SK-N-SH (cell line): Measurements from ENCODE around the gene ZNF577. TPM values are rescaled to one million over a fixed set of nuclear protein-coding genes. Genes with fewer than 3 reads are reported as not detected.

Source experiments
- CTCF ChIA-PET: fragments of 300-600, 350-600 bp; formaldehyde crosslinking; extraction: SDS; loops from one replicate; lab custom pipeline; 2021; lab: Yijun Ruan, JAX
- POLR2A ChIA-PET: fragments of 350-600 bp; sonication (Branson Sonifier 250); formaldehyde crosslinking; extraction: SDS; loops from one replicate; lab custom pipeline; 2020; ENCODE audit warnings: antibody characterized with exemption, inconsistent platforms; lab: Yijun Ruan, JAX
- DNase-seq: peaks from one replicate; pipeline ENCODE4 v3.0.0; 2012
- H2AFZ ChIP-seq: fragments of 200-600 bp; sonication (generic); 2 replicates; pipeline ENCODE4 v1.8.1; 2016; ENCODE audit warnings: antibody characterized with exemption, mild to moderate bottlenecking, low read depth
- H3F3A ChIP-seq: fragments of 200-600 bp; sonication (generic); replicated peaks from 2 replicates; pipeline ENCODE3; 2016; ENCODE audit warnings: antibody characterized with exemption, mild to moderate bottlenecking; ENCODE audit not compliant: insufficient read depth
- H3K27ac ChIP-seq, 2 experiments: fragments of 200-500 bp in 1 of 2; fragments of 200-600 bp in 1 of 2; sonication (Bioruptor generic) in 1 of 2; sonication (generic), shearing (Covaris generic) in 1 of 2; 2 replicates each; pipeline versions ENCODE4 v1.5.1 to v1.6.1; 2014 to 2016; ENCODE audit warnings: low read depth in 2 of 2, inconsistent platforms in 1 of 2, low read length in 1 of 2, mild to moderate bottlenecking in 1 of 2, mixed read lengths in 1 of 2
- H3K27me3 ChIP-seq: fragments of 200-600 bp; sonication (generic), shearing (Covaris generic); 2 replicates; pipeline ENCODE4 v1.6.1; 2016; ENCODE audit warnings: mixed run types; ENCODE audit not compliant: insufficient read depth
- H3K36me3 ChIP-seq, 2 experiments: fragments of 200-500 bp in 1 of 2; fragments of 200-600 bp in 1 of 2; sonication (Bioruptor generic) in 1 of 2; sonication (generic) in 1 of 2; replicated peaks in 1 of 2; 2 replicates each; pipeline versions ENCODE3 to v1.5.1; 2014 to 2016; ENCODE audit warnings: low read length in 1 of 2, mild to moderate bottlenecking in 1 of 2; ENCODE audit not compliant: insufficient read depth in 2 of 2, control insufficient read depth in 1 of 2
- H3K4me1 ChIP-seq, 2 experiments: fragments of 200-500 bp in 1 of 2; fragments of 200-600 bp in 1 of 2; sonication (Bioruptor generic) in 1 of 2; sonication (generic), shearing (Covaris generic) in 1 of 2; 2 replicates each; pipeline versions ENCODE4 v1.5.1 to v1.6.1; 2014 to 2016; ENCODE audit warnings: low read depth in 1 of 2, low read length in 1 of 2, mixed run types in 1 of 2; ENCODE audit not compliant: insufficient read depth in 2 of 2, control insufficient read depth in 1 of 2
- H3K4me2 ChIP-seq: fragments of 200-600 bp; sonication (generic), shearing (Covaris generic); 2 replicates; pipeline ENCODE4 v1.6.1; 2017; ENCODE audit warnings: mixed run types
- H3K4me3 ChIP-seq, 2 experiments: fragments of 200-500 bp in 1 of 2; fragments of 200-600 bp in 1 of 2; sonication (Bioruptor generic) in 1 of 2; sonication (generic), shearing (Covaris generic) in 1 of 2; 2 replicates each; pipeline versions ENCODE4 v1.5.1 to v1.8.1; 2014 to 2016; ENCODE audit warnings: low read depth in 2 of 2, inconsistent platforms in 1 of 2, low read length in 1 of 2, mild to moderate bottlenecking in 1 of 2, mixed read lengths in 1 of 2, moderate library complexity in 1 of 2
- H3K79me2 ChIP-seq: fragments of 200-600 bp; sonication (generic); 2 replicates; pipeline ENCODE4 v1.8.1; 2017; ENCODE audit warnings: mild to moderate bottlenecking; ENCODE audit not compliant: insufficient read depth
- H3K9ac ChIP-seq: fragments of 200-600 bp; sonication (generic); 2 replicates; pipeline ENCODE4 v1.6.1; 2017; ENCODE audit warnings: mixed run types
- H3K9me2 ChIP-seq: fragments of 200-600 bp; sonication (generic); 2 replicates; pipeline ENCODE4 v1.6.1; 2017; ENCODE audit warnings: mixed run types
- H3K9me3 ChIP-seq: fragments of 200-600 bp; sonication (generic); 2 replicates; pipeline ENCODE4 v1.6.1; 2017; ENCODE audit warnings: mixed run types, mild to moderate bottlenecking, moderate library complexity
- H4K20me1 ChIP-seq: fragments of 200-600 bp; sonication (generic); 2 replicates; pipeline ENCODE4 v1.6.1; 2017; ENCODE audit warnings: mild to moderate bottlenecking, mixed run types; ENCODE audit not compliant: insufficient read depth
- CTCF ChIP-seq: fragments of 200-600 bp; sonication (generic); IDR thresholded peaks from 2 replicates; pipeline ENCODE4 v1.6.1; 2017; ENCODE audit warnings: antibody characterized with exemption, mild to moderate bottlenecking, moderate library complexity
- ELF1 ChIP-seq: IDR thresholded peaks from 2 replicates; pipeline ENCODE4 v1.4.0; 2012
- EP300 ChIP-seq, 2 experiments: IDR thresholded peaks; 2 replicates each; pipeline versions ENCODE4 v1.4.0 to v1.6.1; 2012; ENCODE audit warnings: borderline replicate concordance in 1 of 2, low read depth in 1 of 2, low read length in 1 of 2
- FOXM1 ChIP-seq: IDR thresholded peaks from 2 replicates; pipeline ENCODE4 v1.4.0; 2012; ENCODE audit warnings: low read depth, mild to moderate bottlenecking
- GABPA ChIP-seq: IDR thresholded peaks from 2 replicates; pipeline ENCODE4 v1.4.0; 2012; ENCODE audit warnings: low read depth, mild to moderate bottlenecking
- GATA2 ChIP-seq: sonication (generic); formaldehyde crosslinking; IDR thresholded peaks from 2 replicates; pipeline ENCODE4 v1.5.0; 2020; ENCODE audit warnings: mild to moderate bottlenecking, missing genetic modification reagents
- JUND ChIP-seq: IDR thresholded peaks from 2 replicates; pipeline ENCODE4 v1.4.0; 2012
- MEF2A ChIP-seq: IDR thresholded peaks from 2 replicates; pipeline ENCODE4 v1.4.0; 2012; ENCODE audit warnings: low read depth, borderline replicate concordance
- NRF1 ChIP-seq: IDR thresholded peaks from 2 replicates; pipeline ENCODE4 v1.6.1; 2012; ENCODE audit warnings: low read depth, mild to moderate bottlenecking, low read length
- PBX3 ChIP-seq: IDR thresholded peaks from 2 replicates; pipeline ENCODE4; 2012
- POLR2AphosphoS5 ChIP-seq: IDR thresholded peaks from 2 replicates; pipeline ENCODE4 v1.6.1; 2012; ENCODE audit warnings: low read depth, low read length
- RAD21 ChIP-seq: IDR thresholded peaks from 2 replicates; pipeline ENCODE4 v1.6.1; 2012; ENCODE audit warnings: mild to moderate bottlenecking, low read length
- RXRA ChIP-seq: IDR thresholded peaks from 2 replicates; pipeline ENCODE4 v1.4.0; 2012; ENCODE audit warnings: low read depth, mild to moderate bottlenecking, borderline replicate concordance
- SIN3A ChIP-seq: IDR thresholded peaks from 2 replicates; pipeline ENCODE4 v1.6.1; 2012; ENCODE audit warnings: low read depth, mild to moderate bottlenecking, low read length, moderate library complexity, borderline replicate concordance
- TCF12 ChIP-seq: IDR thresholded peaks from 2 replicates; pipeline ENCODE4 v1.4.0; 2012
- USF2 ChIP-seq: fragments of 150-350 bp; IDR thresholded peaks from 2 replicates; pipeline ENCODE4 v1.6.1; 2017; ENCODE audit warnings: antibody characterized with exemption, low read length, low read depth, borderline replicate concordance
- WGBS: methylation state at CpG from one replicate; pipeline ENCODE4 v1.1.6; 2017; ENCODE audit warnings: low lambda C conversion rate; 5-methylcytosine and 5-hydroxymethylcytosine counted together
- polyA plus RNA-seq, 3 experiments: library from polyadenylated mRNA; depleted of rRNA; stranded (reverse); fragments of >200 nt; gene quantifications; 2 replicates each; pipeline ENCODE4 v1.2.3, GENCODE V29; 2012
- TF ChIP-seq, protein P1 (sequence below): IDR thresholded peaks from 2 replicates; pipeline ENCODE4 v1.6.1; 2012; ENCODE audit warnings: mild to moderate bottlenecking, low read depth, low read length, moderate library complexity
- TF ChIP-seq, protein P2 (sequence below): IDR thresholded peaks from 2 replicates; pipeline ENCODE4 v1.4.0; 2012; ENCODE audit warnings: low read depth, borderline replicate concordance

Gene ZNF577
- polyA plus RNA-seq, 1 of the 3 experiments (the other 2 are of a cell fraction) = 6.8 TPM

GRCh38 chr19:51921949-51922348 lies 34.2 kb upstream of the ZNF577 start:
- no peaks in the 10 kb centered on the region for H3K9me2 ChIP-seq
- no peaks in the 10 kb centered on the region for H3K4me1 ChIP-seq
- no peaks in the 10 kb centered on the region for H3K27me3 ChIP-seq
- no peak overlapping the region for H3K4me3 ChIP-seq
- no peaks in the 10 kb centered on the region for H3K79me2 ChIP-seq
- no peaks in the 10 kb centered on the region for H4K20me1 ChIP-seq
- TF ChIP-seq GABPA = no peak
- TF ChIP-seq, protein P1, sequence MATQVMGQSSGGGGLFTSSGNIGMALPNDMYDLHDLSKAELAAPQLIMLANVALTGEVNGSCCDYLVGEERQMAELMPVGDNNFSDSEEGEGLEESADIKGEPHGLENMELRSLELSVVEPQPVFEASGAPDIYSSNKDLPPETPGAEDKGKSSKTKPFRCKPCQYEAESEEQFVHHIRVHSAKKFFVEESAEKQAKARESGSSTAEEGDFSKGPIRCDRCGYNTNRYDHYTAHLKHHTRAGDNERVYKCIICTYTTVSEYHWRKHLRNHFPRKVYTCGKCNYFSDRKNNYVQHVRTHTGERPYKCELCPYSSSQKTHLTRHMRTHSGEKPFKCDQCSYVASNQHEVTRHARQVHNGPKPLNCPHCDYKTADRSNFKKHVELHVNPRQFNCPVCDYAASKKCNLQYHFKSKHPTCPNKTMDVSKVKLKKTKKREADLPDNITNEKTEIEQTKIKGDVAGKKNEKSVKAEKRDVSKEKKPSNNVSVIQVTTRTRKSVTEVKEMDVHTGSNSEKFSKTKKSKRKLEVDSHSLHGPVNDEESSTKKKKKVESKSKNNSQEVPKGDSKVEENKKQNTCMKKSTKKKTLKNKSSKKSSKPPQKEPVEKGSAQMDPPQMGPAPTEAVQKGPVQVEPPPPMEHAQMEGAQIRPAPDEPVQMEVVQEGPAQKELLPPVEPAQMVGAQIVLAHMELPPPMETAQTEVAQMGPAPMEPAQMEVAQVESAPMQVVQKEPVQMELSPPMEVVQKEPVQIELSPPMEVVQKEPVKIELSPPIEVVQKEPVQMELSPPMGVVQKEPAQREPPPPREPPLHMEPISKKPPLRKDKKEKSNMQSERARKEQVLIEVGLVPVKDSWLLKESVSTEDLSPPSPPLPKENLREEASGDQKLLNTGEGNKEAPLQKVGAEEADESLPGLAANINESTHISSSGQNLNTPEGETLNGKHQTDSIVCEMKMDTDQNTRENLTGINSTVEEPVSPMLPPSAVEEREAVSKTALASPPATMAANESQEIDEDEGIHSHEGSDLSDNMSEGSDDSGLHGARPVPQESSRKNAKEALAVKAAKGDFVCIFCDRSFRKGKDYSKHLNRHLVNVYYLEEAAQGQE = no peak
- TF ChIP-seq, protein P2, sequence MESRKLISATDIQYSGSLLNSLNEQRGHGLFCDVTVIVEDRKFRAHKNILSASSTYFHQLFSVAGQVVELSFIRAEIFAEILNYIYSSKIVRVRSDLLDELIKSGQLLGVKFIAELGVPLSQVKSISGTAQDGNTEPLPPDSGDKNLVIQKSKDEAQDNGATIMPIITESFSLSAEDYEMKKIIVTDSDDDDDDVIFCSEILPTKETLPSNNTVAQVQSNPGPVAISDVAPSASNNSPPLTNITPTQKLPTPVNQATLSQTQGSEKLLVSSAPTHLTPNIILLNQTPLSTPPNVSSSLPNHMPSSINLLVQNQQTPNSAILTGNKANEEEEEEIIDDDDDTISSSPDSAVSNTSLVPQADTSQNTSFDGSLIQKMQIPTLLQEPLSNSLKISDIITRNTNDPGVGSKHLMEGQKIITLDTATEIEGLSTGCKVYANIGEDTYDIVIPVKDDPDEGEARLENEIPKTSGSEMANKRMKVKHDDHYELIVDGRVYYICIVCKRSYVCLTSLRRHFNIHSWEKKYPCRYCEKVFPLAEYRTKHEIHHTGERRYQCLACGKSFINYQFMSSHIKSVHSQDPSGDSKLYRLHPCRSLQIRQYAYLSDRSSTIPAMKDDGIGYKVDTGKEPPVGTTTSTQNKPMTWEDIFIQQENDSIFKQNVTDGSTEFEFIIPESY = no peak
- TF ChIP-seq ELF1 = no peak
- TF ChIP-seq, all 33 proteins: peak for 0
- H3K9ac ChIP-seq = no peak overlapping the region
- no peak overlapping the region for H3K4me2 ChIP-seq
- H3F3A ChIP-seq = no peaks in the 10 kb centered on the region
- ChIA-PET CTCF (no interaction called here), POLR2A (no interaction called here)
- no peaks in the 10 kb centered on the region for H3K36me3 ChIP-seq
- no peak overlapping the region for H3K27ac ChIP-seq
- WGBS = 32% methylated on average over 8 of the region's 8 CpGs
- no peak for DNase-seq
- peaks cover 29% of the 10 kb centered on the region; the same call in 1 of the 2 replicates for H3K9me3 ChIP-seq
- H2AFZ ChIP-seq = no peak overlapping the region

DNA sequence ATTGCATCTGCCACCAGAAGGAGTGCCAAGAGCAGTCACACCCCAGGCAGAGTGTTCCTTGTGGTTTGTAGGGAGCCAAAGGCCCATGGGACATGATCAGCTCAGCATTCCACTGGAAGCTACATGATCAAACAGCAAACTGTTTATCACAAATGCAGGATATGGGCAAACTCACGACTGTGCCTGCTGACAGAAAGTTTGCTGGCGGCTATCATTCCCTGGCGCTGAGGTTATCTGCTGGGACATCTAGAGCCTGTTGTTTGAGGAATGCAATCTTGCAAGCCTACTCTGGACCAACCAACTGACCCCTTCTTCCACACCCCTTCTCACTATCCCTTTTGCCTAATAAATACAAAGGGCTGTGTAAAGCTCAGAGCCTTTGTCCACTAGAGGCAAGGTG lies 31.9 kb upstream of the ZNF577 start:
- H4K20me1 ChIP-seq = no peaks in the 10 kb centered on the region
- no peak overlapping the region for H3K9ac ChIP-seq
- no peaks in the 10 kb centered on the region for H3K4me1 ChIP-seq
- H3K79me2 ChIP-seq = no peaks in the 10 kb centered on the region
- H3K36me3 ChIP-seq = no peaks in the 10 kb centered on the region
- no peaks in the 10 kb centered on the region for H3F3A ChIP-seq
- DNase-seq = no peak
- H3K4me2 ChIP-seq = no peak overlapping the region
- peaks cover 30% of the 10 kb centered on the region; the same call in 1 of the 2 replicates for H3K9me3 ChIP-seq
- H3K27ac ChIP-seq = no peak overlapping the region
- H2AFZ ChIP-seq = no peak overlapping the region
- 6% methylated on average over 2 of the region's 3 CpGs for WGBS
- POLR2A ChIA-PET = no interaction called here
- CTCF ChIA-PET = no interaction called here
- no peak for TF ChIP-seq SIN3A
- no peak for TF ChIP-seq FOXM1
- no peak for TF ChIP-seq RXRA
- TF ChIP-seq GABPA = no peak
- TF ChIP-seq GATA2 (CRISPR knock-in tag) = no peak
- TF ChIP-seq MEF2A = no peak
- no peak for TF ChIP-seq ELF1
- TF ChIP-seq JUND = no peak
- TF ChIP-seq POLR2AphosphoS5 = no peak
- no peak for TF ChIP-seq TCF12
- no peak for TF ChIP-seq RAD21
- no peak for TF ChIP-seq NRF1
- no peak for TF ChIP-seq EP300 (IDR thresholded peaks at IDR 0.05; ENCODE audit: borderline replicate concordance in 1 of 2, low read depth in 1 of 2, low read length in 1 of 2)
- no peak for TF ChIP-seq PBX3
- no peak for TF ChIP-seq USF2
- no peak for TF ChIP-seq CTCF
- no peaks in the 10 kb centered on the region for H3K9me2 ChIP-seq
- no peaks in the 10 kb centered on the region for H3K27me3 ChIP-seq
- H3K4me3 ChIP-seq = no peak overlapping the region
